Measurements from ENCODE around the gene DENND1B.

- TF ChIP-seq MXI1 (conservative IDR thresholded peaks at IDR 0.05; ENCODE audit: poor library complexity, severe bottlenecking): no peak
- no peak for TF ChIP-seq CTCF (IDR thresholded peaks at IDR 0.05; ENCODE audit: poor library complexity, severe bottlenecking)
- TF ChIP-seq EZH2 (IDR thresholded peaks at IDR 0.05; ENCODE audit: borderline replicate concordance, insufficient read depth, low read length, poor library complexity, severe bottlenecking): no peak
- TF ChIP-seq EP300 (conservative IDR thresholded peaks at IDR 0.05; ENCODE audit: poor library complexity, severe bottlenecking): no peak
- no peak for TF ChIP-seq TAF1 (IDR thresholded peaks at IDR 0.05; ENCODE audit: low read depth)
Observed at GRCh38 chr1:197637406-197637805, 137.9 kb downstream of the DENND1B start.

All from neural cell (in vitro differentiated cells).